IPS-20b (cell line): Measurements from ENCODE around the gene PIMREG.

Experiments used
- H3K27ac ChIP-seq: one replicate; pipeline ENCODE4 v1.5.1; 2013; ENCODE audit warnings: low read length
- H3K27me3 ChIP-seq: 2 replicates; pipeline ENCODE4 v1.6.1; 2013; ENCODE audit warnings: mild to moderate bottlenecking, low read length, inconsistent platforms; ENCODE audit not compliant: insufficient read depth
- H3K36me3 ChIP-seq: 2 replicates; pipeline ENCODE4 v1.6.1; 2013; ENCODE audit warnings: low read depth, mild to moderate bottlenecking, inconsistent platforms, low read length, moderate library complexity; ENCODE audit not compliant: insufficient read depth
- H3K4me1 ChIP-seq: 2 replicates; pipeline ENCODE4 v1.6.1; 2013; ENCODE audit warnings: mild to moderate bottlenecking, control low read depth, inconsistent platforms, low read length, moderate library complexity; ENCODE audit not compliant: insufficient read depth
- H3K4me3 ChIP-seq: 2 replicates; pipeline ENCODE4 v1.5.1; 2013; ENCODE audit warnings: mild to moderate bottlenecking, low read length, inconsistent platforms
- H3K9ac ChIP-seq: 2 replicates; pipeline ENCODE4 v1.6.1; 2013; ENCODE audit warnings: low read depth, mild to moderate bottlenecking, inconsistent platforms, low read length, moderate library complexity
- H3K9me3 ChIP-seq: 2 replicates; pipeline ENCODE4 v1.6.1; 2013; ENCODE audit warnings: mild to moderate bottlenecking, low read depth, low read length, inconsistent platforms; ENCODE audit not compliant: insufficient read depth

PIMREG gene

DNA sequence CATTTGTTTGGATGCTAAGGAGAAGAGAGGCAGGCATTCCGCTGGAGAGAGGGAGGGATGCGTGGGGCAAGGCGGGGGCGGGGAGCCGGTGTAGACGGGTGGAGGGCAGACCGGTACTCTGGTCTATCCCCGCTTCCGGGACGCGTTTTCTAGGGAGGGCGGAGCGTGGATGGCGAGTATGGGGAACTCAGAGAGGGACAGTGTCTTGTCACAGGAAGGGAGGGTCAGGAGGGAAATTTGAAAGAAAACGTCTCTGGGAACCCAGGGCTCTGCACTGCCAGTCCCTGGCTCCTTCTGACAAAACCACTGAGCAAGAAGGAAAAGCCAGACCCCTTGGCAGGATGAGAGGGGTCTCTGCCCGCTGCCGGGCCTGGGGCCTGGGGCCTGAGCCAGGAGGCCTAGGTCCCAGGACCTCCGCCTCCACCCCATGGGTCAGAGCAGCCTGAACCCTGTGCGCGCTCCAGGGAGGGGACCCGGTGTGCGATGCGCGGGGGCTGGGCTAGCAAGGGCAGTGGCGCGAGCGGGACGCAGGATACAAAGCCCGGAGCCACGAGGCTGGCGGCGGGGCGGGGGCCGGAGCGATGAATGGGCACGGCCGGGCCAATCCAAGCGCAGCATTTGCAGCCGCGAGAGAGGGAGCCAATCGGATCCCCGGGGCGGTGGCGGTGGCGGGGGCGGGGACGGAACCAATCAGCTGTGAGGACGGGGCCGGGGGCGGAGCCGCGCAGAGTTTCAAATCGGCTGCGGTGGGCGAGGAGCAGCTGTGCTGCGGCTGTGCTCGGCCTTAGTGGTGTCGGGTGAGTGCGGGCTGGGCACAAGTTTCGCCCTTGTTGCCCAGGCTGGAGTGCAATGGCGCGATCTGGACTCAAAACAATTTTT lies at the start of gene PIMREG:
Gene PIMREG (plus strand): TSS at position 764 of the 879 bp plus-strand sequence. CDS start 656 bp downstream, outside the sequence.
- Histone ChIP-seq H3K4me3 (peak within 1 kb of the TSS; percentile 92), H3K27ac (peak within 1 kb of the TSS; percentile 96), H3K4me1 (peaks cover 19% of the 10 kb centered on the region; the same call in 1 of the 2 replicates), H3K36me3 (peaks cover 38% of the 10 kb centered on the region), H3K27me3 (no peaks in the 10 kb centered on the region), H3K9ac (peak within 1 kb of the TSS; percentile 87; the same call in 1 of the 2 replicates), H3K9me3 (no peaks in the 10 kb centered on the region)

- no peaks in the 10 kb centered on the region for H3K27me3 ChIP-seq
- H3K4me3 ChIP-seq = no peak overlapping the region
- no peaks in the 10 kb centered on the region for H3K9me3 ChIP-seq
- peaks cover 10% of the 10 kb centered on the region for H3K4me1 ChIP-seq
- no peak overlapping the region for H3K9ac ChIP-seq
- no peaks in the 10 kb centered on the region for H3K36me3 ChIP-seq
- H3K27ac ChIP-seq = no peak overlapping the region
These were observed 45.3 kb upstream of the PIMREG start for GRCh38 chr17:6398955-6399354.

- no peak overlapping the region for H3K27ac ChIP-seq
- no peaks in the 10 kb centered on the region for H3K4me1 ChIP-seq
- no peak overlapping the region for H3K4me3 ChIP-seq
- H3K36me3 ChIP-seq = no peaks in the 10 kb centered on the region
- no peak overlapping the region for H3K9ac ChIP-seq
- no peaks in the 10 kb centered on the region for H3K27me3 ChIP-seq
- H3K9me3 ChIP-seq = no peaks in the 10 kb centered on the region
These were observed 42.0 kb upstream of the PIMREG start for GRCh38 chr17:6402258-6402657.

DNA sequence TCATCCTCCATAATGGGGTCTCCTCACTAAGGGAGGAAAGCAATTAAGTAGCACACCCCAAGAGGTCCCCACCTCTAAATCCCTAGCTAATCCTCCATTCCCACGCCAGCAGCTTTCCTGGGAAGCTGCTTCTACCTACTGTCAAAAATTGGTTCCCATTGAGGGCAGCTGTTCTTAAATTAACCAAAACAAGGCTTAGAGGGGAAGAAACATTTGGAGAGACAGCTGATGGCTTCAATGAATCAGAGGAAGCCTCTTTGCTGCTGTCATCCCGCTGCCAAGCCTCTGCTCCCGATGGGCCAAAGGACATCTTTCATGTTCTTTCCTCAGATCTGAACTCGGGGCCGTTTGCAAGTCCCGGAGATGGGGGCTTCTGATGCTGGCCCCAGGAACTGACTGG lies 36.0 kb upstream of the PIMREG start:
- no peak overlapping the region for H3K4me3 ChIP-seq
- no peaks in the 10 kb centered on the region for H3K4me1 ChIP-seq
- no peaks in the 10 kb centered on the region for H3K9me3 ChIP-seq
- H3K27me3 ChIP-seq = no peaks in the 10 kb centered on the region
- no peak overlapping the region for H3K27ac ChIP-seq
- H3K36me3 ChIP-seq = no peaks in the 10 kb centered on the region
- no peak overlapping the region for H3K9ac ChIP-seq

DNA sequence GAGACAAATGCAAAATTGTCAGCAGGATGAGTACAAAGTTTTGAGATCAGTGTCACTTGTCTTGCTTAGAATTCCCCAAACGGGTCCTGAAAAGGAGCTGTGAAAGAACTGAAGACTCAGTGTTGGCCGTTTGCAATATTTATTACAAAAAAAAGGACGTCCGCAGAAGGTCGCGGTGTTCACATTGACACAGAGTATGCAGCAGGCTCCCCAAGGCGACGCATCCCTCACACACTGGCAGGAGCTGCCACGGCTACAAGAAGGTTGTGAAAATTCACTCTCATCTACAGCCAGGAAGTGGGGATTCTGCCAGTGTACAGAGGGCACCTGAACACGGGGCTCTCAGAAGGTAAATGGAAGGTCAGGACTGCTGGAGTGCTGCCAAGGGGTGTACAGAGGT lies 35.5 kb upstream of the PIMREG start:
- Histone ChIP-seq H3K9me3 (no peaks in the 10 kb centered on the region), H3K9ac (no peak overlapping the region), H3K27ac (no peak overlapping the region), H3K27me3 (no peaks in the 10 kb centered on the region), H3K36me3 (no peaks in the 10 kb centered on the region), H3K4me3 (no peak overlapping the region), H3K4me1 (no peaks in the 10 kb centered on the region)

- Histone ChIP-seq H3K4me1 (no peaks in the 10 kb centered on the region), H3K36me3 (no peaks in the 10 kb centered on the region), H3K27me3 (no peaks in the 10 kb centered on the region), H3K9ac (no peak overlapping the region), H3K4me3 (no peak overlapping the region), H3K27ac (no peak overlapping the region), H3K9me3 (no peaks in the 10 kb centered on the region)
These were observed 31.2 kb upstream of the PIMREG start for GRCh38 chr17:6413065-6413464.

- Histone ChIP-seq H3K27me3 (no peaks in the 10 kb centered on the region), H3K9me3 (no peaks in the 10 kb centered on the region), H3K36me3 (no peaks in the 10 kb centered on the region), H3K4me3 (no peak overlapping the region), H3K4me1 (no peaks in the 10 kb centered on the region; the same call in 1 of the 2 replicates), H3K9ac (no peak overlapping the region), H3K27ac (no peak overlapping the region)
These were observed 28.6 kb upstream of the PIMREG start for GRCh38 chr17:6415616-6416015.

GRCh38 chr17:6420173-6420641 lies 24.0 kb upstream of the PIMREG start:
- Histone ChIP-seq H3K4me1 (no peaks in the 10 kb centered on the region; the same call in 1 of the 2 replicates), H3K4me3 (peak overlapping the region; percentile 18; the same call in 1 of the 2 replicates), H3K36me3 (no peaks in the 10 kb centered on the region), H3K27ac (no peak overlapping the region), H3K27me3 (no peaks in the 10 kb centered on the region), H3K9me3 (no peaks in the 10 kb centered on the region), H3K9ac (no peak overlapping the region)

DNA sequence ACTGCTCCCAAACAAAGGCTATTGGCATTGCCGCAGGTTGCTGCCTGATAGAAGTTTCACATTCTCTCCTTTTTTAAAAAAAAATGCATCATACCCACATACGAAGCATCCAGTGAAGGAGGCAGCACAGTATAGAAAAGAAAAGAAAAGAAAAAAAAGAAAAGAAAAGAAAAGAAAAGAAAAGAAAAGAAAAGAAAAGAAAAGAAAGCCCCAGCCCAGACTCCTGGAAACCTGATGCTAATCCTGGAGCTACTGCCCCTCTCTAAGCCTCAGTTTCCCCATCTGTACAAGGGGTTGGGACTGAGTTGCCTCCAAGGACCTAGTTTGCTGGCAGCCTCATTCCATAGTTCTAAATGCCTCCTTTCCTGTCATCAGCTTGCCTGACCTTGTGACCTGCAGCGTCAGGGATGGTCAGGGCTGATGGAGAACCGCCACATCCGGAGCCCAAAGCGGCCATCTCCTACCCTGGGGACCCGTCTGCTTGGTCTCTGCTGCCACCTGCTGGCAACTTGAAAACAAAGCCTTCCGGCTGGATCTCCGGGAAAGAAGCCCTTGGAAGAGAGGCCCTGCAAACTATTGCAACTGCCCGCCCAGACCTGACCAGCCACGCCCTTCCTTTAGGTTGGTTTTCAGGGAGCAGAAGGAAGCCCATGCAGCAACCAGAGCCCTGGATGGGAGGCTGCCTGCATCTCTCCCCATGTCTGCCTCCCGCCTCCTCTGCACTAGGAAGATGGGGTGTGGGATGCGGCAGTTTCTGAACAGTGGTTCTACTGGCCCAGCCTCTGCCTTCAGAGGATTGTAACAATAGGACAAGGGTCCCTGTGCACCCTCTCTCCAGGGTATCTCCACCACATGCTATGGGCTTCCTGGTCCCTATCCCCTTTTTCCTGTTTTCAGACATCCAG lies 22.3 kb upstream of the PIMREG start:
- Histone ChIP-seq H3K27ac (no peak overlapping the region), H3K36me3 (no peaks in the 10 kb centered on the region), H3K27me3 (no peaks in the 10 kb centered on the region), H3K4me1 (no peaks in the 10 kb centered on the region; the same call in 1 of the 2 replicates), H3K9ac (no peak overlapping the region), H3K4me3 (no peak overlapping the region), H3K9me3 (no peaks in the 10 kb centered on the region)

GRCh38 chr17:6422654-6423241 lies 21.5 kb upstream of the PIMREG start:
- H3K36me3 ChIP-seq = no peaks in the 10 kb centered on the region
- no peak overlapping the region for H3K9ac ChIP-seq
- H3K4me1 ChIP-seq = no peaks in the 10 kb centered on the region; the same call in 1 of the 2 replicates
- H3K27me3 ChIP-seq = no peaks in the 10 kb centered on the region
- H3K4me3 ChIP-seq = no peak overlapping the region
- H3K27ac ChIP-seq = no peak overlapping the region
- H3K9me3 ChIP-seq = no peaks in the 10 kb centered on the region

- H3K9ac ChIP-seq = no peak overlapping the region
- H3K27ac ChIP-seq = no peak overlapping the region
- no peak overlapping the region for H3K4me3 ChIP-seq
- H3K27me3 ChIP-seq = no peaks in the 10 kb centered on the region
- H3K9me3 ChIP-seq = no peaks in the 10 kb centered on the region
- no peaks in the 10 kb centered on the region; the same call in 1 of the 2 replicates for H3K4me1 ChIP-seq
- H3K36me3 ChIP-seq = no peaks in the 10 kb centered on the region
These were observed 20.3 kb upstream of the PIMREG start for GRCh38 chr17:6423931-6424330.
